ENCODE data around the gene TSPAN18. TPM values are rescaled to one million over a fixed set of nuclear protein-coding genes. Genes with fewer than 3 reads are reported as not detected.

TSPAN18 gene
- total and polyA plus RNA-seq, 2 experiments from 2014 or later, result 6.0 to 10.6 TPM

- Histone ChIP-seq H3K27ac (ENCODE audit: low read depth) (no peak overlapping the region), H3K9me2 (ENCODE audit: insufficient read depth) (0 out of 2 replicates have a peak, but pooled peaks cover 4% of the 10 kb centered on the region), H3K27me3 (ENCODE audit: insufficient read depth) (peaks cover 67% of the 10 kb centered on the region), H3K4me2 (peak overlapping the region; percentile 64; the same call in 1 of the 2 replicates), H3K4me3 (no peak overlapping the region), H3K79me2 (replicated peaks; ENCODE audit: insufficient read depth) (peaks cover 4% of the 10 kb centered on the region), H3F3A (replicated peaks; ENCODE audit: low read depth) (peaks cover 13% of the 10 kb centered on the region; the same call in 1 of the 2 replicates), H2AFZ (no peak overlapping the region), H3K4me1 (ENCODE audit: insufficient read depth) (peaks cover 68% of the 10 kb centered on the region), H3K36me3 (ENCODE audit: insufficient read depth) (no peaks in the 10 kb centered on the region), H4K20me1 (replicated peaks; ENCODE audit: insufficient read depth) (peaks cover 4% of the 10 kb centered on the region; the same call in 1 of the 2 replicates)
- Mint-ChIP-seq H3K4me1 (peaks cover 78% of the 10 kb centered on the region), H3K27me3 (ENCODE audit: insufficient read depth, low read depth, poor library complexity) (peaks cover 53% of the 10 kb centered on the region), H3K9me3 (no peaks in the 10 kb centered on the region; the same call in 2 of the 3 replicates), H3K4me3 (no peak overlapping the region), H3K36me3 (ENCODE audit: low read depth) (peaks cover 15% of the 10 kb centered on the region; the same call in 1 of the 3 replicates), H3K27ac (no peak overlapping the region)
- no peak for TF ChIP-seq CTCF (conservative IDR thresholded peaks at IDR 0.05; ENCODE audit: low read depth in 2 of 2)
- no peak for TF ChIP-seq NANOG (IDR thresholded peaks at IDR 0.05; ENCODE audit: borderline replicate concordance)
- no peak for TF ChIP-seq ZNF114 (CRISPR knock-in tag; IDR thresholded peaks at IDR 0.05)
- no peak for TF ChIP-seq ETS1 (IDR thresholded peaks at IDR 0.05)
- TF ChIP-seq CREB1 (CRISPR knock-in tag; IDR thresholded peaks at IDR 0.05; ENCODE audit: low read depth), result no peak
- ATAC-seq, result no peak
- DNase-seq (ENCODE audit: low spot score), result peak; percentile 51
Measured at GRCh38 chr11:44731685-44732430, 5.1 kb downstream of the TSPAN18 start.

- Histone ChIP-seq H3F3A (replicated peaks; ENCODE audit: low read depth) (peaks cover 13% of the 10 kb centered on the region; the same call in 1 of the 2 replicates), H2AFZ (no peak overlapping the region), H3K27ac (ENCODE audit: low read depth) (no peak overlapping the region), H3K36me3 (ENCODE audit: insufficient read depth) (no peaks in the 10 kb centered on the region), H3K79me2 (replicated peaks; ENCODE audit: insufficient read depth) (peaks cover 4% of the 10 kb centered on the region), H3K4me1 (ENCODE audit: insufficient read depth) (peaks cover 72% of the 10 kb centered on the region), H4K20me1 (replicated peaks; ENCODE audit: insufficient read depth) (peaks cover 4% of the 10 kb centered on the region; the same call in 1 of the 2 replicates), H3K4me3 (no peak overlapping the region), H3K27me3 (ENCODE audit: insufficient read depth) (peaks cover 63% of the 10 kb centered on the region), H3K4me2 (0 out of 2 replicates have a peak overlapping the region, but pooled peaks have one; percentile 64), H3K9me2 (ENCODE audit: insufficient read depth) (0 out of 2 replicates have a peak, but pooled peaks cover 4% of the 10 kb centered on the region)
- H3K36me3 Mint-ChIP-seq (ENCODE audit: low read depth), result peaks cover 15% of the 10 kb centered on the region; the same call in 2 of the 3 replicates
- peaks cover 51% of the 10 kb centered on the region for H3K27me3 Mint-ChIP-seq (ENCODE audit: insufficient read depth, low read depth, poor library complexity)
- H3K4me1 Mint-ChIP-seq, result peaks cover 82% of the 10 kb centered on the region
- no peak overlapping the region for H3K4me3 Mint-ChIP-seq
- DNase-seq (ENCODE audit: low spot score), result no peak
- TF ChIP-seq JUNB (IDR thresholded peaks at IDR 0.05; ENCODE audit: unreplicated experiment) (no peak), ETS1 (IDR thresholded peaks at IDR 0.05) (no peak), NANOG (IDR thresholded peaks at IDR 0.05; ENCODE audit: borderline replicate concordance) (no peak), ZNF331 (CRISPR knock-in tag; IDR thresholded peaks at IDR 0.05; ENCODE audit: low read depth) (no peak), ZNF114 (CRISPR knock-in tag; IDR thresholded peaks at IDR 0.05) (no peak), EZH2phosphoT487 (IDR thresholded peaks at IDR 0.05; ENCODE audit: unreplicated experiment) (no peak), POLR2AphosphoS5 (IDR thresholded peaks at IDR 0.05; ENCODE audit: low read depth) (no peak)
- H3K9me3 Mint-ChIP-seq, result no peaks in the 10 kb centered on the region; the same call in 2 of the 3 replicates
- H3K27ac Mint-ChIP-seq, result no peak overlapping the region
- no peak for ATAC-seq
Measured at GRCh38 chr11:44732564-44732963, 5.8 kb downstream of the TSPAN18 start.

All from GM23338 (cell line).